ENCODE measurements around the gene HNRNPA2B1.
"Not testable (repeated sequence)": the region's sequence is repeated elsewhere in the genome, so short reads cannot be mapped to it uniquely, and the experiment has no call there.

HNRNPA2B1 gene

GRCh38 chr7:26176696-26177095, 23.9 kb downstream of the HNRNPA2B1 start:
- H3K9ac ChIP-seq (ENCODE audit: low read length); H3K56ac ChIP-seq (ENCODE audit: low read length); H3K27me3 ChIP-seq (ENCODE audit: insufficient read depth, low read length, poor library complexity); H3K4me3 ChIP-seq (ENCODE audit: low read length); H3K79me1 ChIP-seq (ENCODE audit: low read length); H2AK5ac ChIP-seq (ENCODE audit: low read length); H3K4me1 ChIP-seq (ENCODE audit: control insufficient read depth, low read depth, low read length); DNase-seq; H2BK15ac ChIP-seq (replicated peaks; ENCODE audit: low read depth); H3K27ac ChIP-seq (ENCODE audit: low read depth, low read length); H2BK5ac ChIP-seq (ENCODE audit: low read length); H3K18ac ChIP-seq (ENCODE audit: low read length); H3K36me3 ChIP-seq (ENCODE audit: control insufficient read depth, insufficient read depth, low read length); H3K23ac ChIP-seq (ENCODE audit: low read length); H2BK120ac ChIP-seq (ENCODE audit: low read depth, low read length); H3K4me2 ChIP-seq (ENCODE audit: low read length); H4K5ac ChIP-seq (ENCODE audit: low read length); H4K8ac ChIP-seq (ENCODE audit: low read depth, low read length); H3K4ac ChIP-seq (ENCODE audit: low read depth, low read length): not testable (repeated sequence)
- H3K79me2 ChIP-seq (ENCODE audit: control insufficient read depth, insufficient read depth, low read length), result peaks cover 11% of the 10 kb centered on the region
- WGBS (ENCODE audit: extremely low coverage, insufficient coverage, low lambda C conversion rate), result no CpG with 5 or more reads among the region's 26 CpGs

DNA sequence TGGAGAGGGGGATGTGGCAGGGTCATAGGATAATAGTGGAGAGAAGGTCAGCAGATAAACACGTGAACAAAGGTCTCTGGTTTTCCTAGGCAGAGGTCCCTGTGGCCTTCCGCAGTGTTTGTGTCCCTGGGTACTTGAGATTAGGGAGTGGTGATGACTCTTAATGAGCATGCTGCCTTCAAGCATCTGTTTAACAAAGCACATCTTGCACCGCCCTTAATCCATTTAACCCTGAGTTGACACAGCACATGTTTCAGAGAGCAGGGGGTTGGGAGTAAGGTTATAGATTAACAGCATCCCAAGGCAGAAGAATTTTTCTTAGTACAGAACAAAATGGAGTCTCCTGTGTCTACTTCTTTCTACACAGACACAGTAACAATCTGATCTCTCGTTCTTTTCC, 24.6 kb downstream of the HNRNPA2B1 start:
- H3K18ac ChIP-seq (ENCODE audit: low read length); H3K56ac ChIP-seq (ENCODE audit: low read length); H2BK5ac ChIP-seq (ENCODE audit: low read length); H3K4me2 ChIP-seq (ENCODE audit: low read length); H2BK15ac ChIP-seq (replicated peaks; ENCODE audit: low read depth); H3K36me3 ChIP-seq (ENCODE audit: control insufficient read depth, insufficient read depth, low read length); H3K27me3 ChIP-seq (ENCODE audit: insufficient read depth, low read length, poor library complexity); H3K79me1 ChIP-seq (ENCODE audit: low read length); DNase-seq; H4K8ac ChIP-seq (ENCODE audit: low read depth, low read length); H2AK5ac ChIP-seq (ENCODE audit: low read length); H3K9ac ChIP-seq (ENCODE audit: low read length); H3K27ac ChIP-seq (ENCODE audit: low read depth, low read length); H3K23ac ChIP-seq (ENCODE audit: low read length); H3K4ac ChIP-seq (ENCODE audit: low read depth, low read length); H3K4me3 ChIP-seq (ENCODE audit: low read length); H3K4me1 ChIP-seq (ENCODE audit: control insufficient read depth, low read depth, low read length); H4K5ac ChIP-seq (ENCODE audit: low read length); H2BK120ac ChIP-seq (ENCODE audit: low read depth, low read length): not testable (repeated sequence)
- peaks cover 15% of the 10 kb centered on the region for H3K79me2 ChIP-seq (ENCODE audit: control insufficient read depth, insufficient read depth, low read length)
- WGBS (ENCODE audit: extremely low coverage, insufficient coverage, low lambda C conversion rate), result no CpG with 5 or more reads among the region's 4 CpGs

GRCh38 chr7:26172048-26172447, 28.5 kb downstream of the HNRNPA2B1 start:
- no peaks in the 10 kb centered on the region for H3K4me1 ChIP-seq (ENCODE audit: control insufficient read depth, low read depth, low read length)
- H3K79me1 ChIP-seq (ENCODE audit: low read length), result peaks cover 2% of the 10 kb centered on the region
- no peak overlapping the region for H4K5ac ChIP-seq (ENCODE audit: low read length)
- no peak overlapping the region for H3K4me2 ChIP-seq (ENCODE audit: low read length)
- no CpG with 5 or more reads among the region's 1 CpG for WGBS (ENCODE audit: extremely low coverage, insufficient coverage, low lambda C conversion rate)
- H2BK120ac ChIP-seq (ENCODE audit: low read depth, low read length), result no peak overlapping the region
- DNase-seq, result no peak
- H3K27me3 ChIP-seq (ENCODE audit: insufficient read depth, low read length, poor library complexity), result no peaks in the 10 kb centered on the region
- H3K56ac ChIP-seq (ENCODE audit: low read length), result no peak overlapping the region
- H3K36me3 ChIP-seq (ENCODE audit: control insufficient read depth, insufficient read depth, low read length), result no peaks in the 10 kb centered on the region
- no peak overlapping the region for H2BK15ac ChIP-seq (replicated peaks; ENCODE audit: low read depth)
- H3K23ac ChIP-seq (ENCODE audit: low read length), result no peak overlapping the region
- peaks cover 36% of the 10 kb centered on the region for H3K79me2 ChIP-seq (ENCODE audit: control insufficient read depth, insufficient read depth, low read length)
- H3K4ac ChIP-seq (ENCODE audit: low read depth, low read length), result no peak overlapping the region
- no peak overlapping the region for H2AK5ac ChIP-seq (ENCODE audit: low read length)
- H3K27ac ChIP-seq (ENCODE audit: low read depth, low read length), result no peak overlapping the region
- no peak overlapping the region for H3K4me3 ChIP-seq (ENCODE audit: low read length)
- H3K18ac ChIP-seq (ENCODE audit: low read length), result no peak overlapping the region
- no peak overlapping the region for H3K9ac ChIP-seq (ENCODE audit: low read length)
- no peak overlapping the region for H2BK5ac ChIP-seq (ENCODE audit: low read length)
- H4K8ac ChIP-seq (ENCODE audit: low read depth, low read length), result no peak overlapping the region

DNA sequence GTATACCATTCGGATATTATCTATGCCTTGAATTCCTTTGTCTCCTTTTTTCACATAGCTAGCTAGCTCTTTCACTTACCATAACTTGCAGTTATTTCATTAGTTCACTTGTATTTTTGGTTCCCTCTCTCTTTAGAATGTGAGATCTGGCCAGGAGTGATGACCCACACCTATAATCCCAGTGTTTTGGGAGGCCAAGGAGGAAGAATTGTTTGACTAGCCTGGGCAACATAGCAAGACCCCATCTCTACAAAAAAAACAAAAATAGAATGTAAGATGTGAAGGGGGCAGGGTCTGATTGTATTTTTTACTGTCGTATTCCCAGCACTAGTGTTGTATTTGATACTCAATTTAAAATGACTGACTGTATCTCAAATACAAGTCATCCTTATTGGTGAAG, 28.9 kb downstream of the HNRNPA2B1 start:
- no peak overlapping the region for H3K4me3 ChIP-seq (ENCODE audit: low read length)
- H3K4me1 ChIP-seq (ENCODE audit: control insufficient read depth, low read depth, low read length), result peaks cover under 1% of the 10 kb centered on the region
- no peak overlapping the region for H2AK5ac ChIP-seq (ENCODE audit: low read length)
- no peak overlapping the region for H2BK5ac ChIP-seq (ENCODE audit: low read length)
- no peak overlapping the region for H3K4ac ChIP-seq (ENCODE audit: low read depth, low read length)
- no peak overlapping the region for H3K27ac ChIP-seq (ENCODE audit: low read depth, low read length)
- no peak overlapping the region for H3K23ac ChIP-seq (ENCODE audit: low read length)
- H2BK15ac ChIP-seq (replicated peaks; ENCODE audit: low read depth), result no peak overlapping the region
- H3K56ac ChIP-seq (ENCODE audit: low read length), result no peak overlapping the region
- H2BK120ac ChIP-seq (ENCODE audit: low read depth, low read length), result no peak overlapping the region
- H3K18ac ChIP-seq (ENCODE audit: low read length), result no peak overlapping the region
- H3K36me3 ChIP-seq (ENCODE audit: control insufficient read depth, insufficient read depth, low read length), result no peaks in the 10 kb centered on the region
- DNase-seq, result no peak
- no peaks in the 10 kb centered on the region for H3K27me3 ChIP-seq (ENCODE audit: insufficient read depth, low read length, poor library complexity)
- no CpG with 5 or more reads among the region's 2 CpGs for WGBS (ENCODE audit: extremely low coverage, insufficient coverage, low lambda C conversion rate)
- peaks cover 4% of the 10 kb centered on the region for H3K79me1 ChIP-seq (ENCODE audit: low read length)
- no peak overlapping the region for H3K9ac ChIP-seq (ENCODE audit: low read length)
- no peak overlapping the region for H3K4me2 ChIP-seq (ENCODE audit: low read length)
- H4K8ac ChIP-seq (ENCODE audit: low read depth, low read length), result no peak overlapping the region
- H4K5ac ChIP-seq (ENCODE audit: low read length), result no peak overlapping the region
- H3K79me2 ChIP-seq (ENCODE audit: control insufficient read depth, insufficient read depth, low read length), result peaks cover 40% of the 10 kb centered on the region

GRCh38 chr7:26170663-26171062, 29.9 kb downstream of the HNRNPA2B1 start:
- H2BK5ac ChIP-seq (ENCODE audit: low read length), result no peak overlapping the region
- no peak for DNase-seq
- WGBS (ENCODE audit: extremely low coverage, insufficient coverage, low lambda C conversion rate), result no CpG with 5 or more reads among the region's 1 CpG

DNA sequence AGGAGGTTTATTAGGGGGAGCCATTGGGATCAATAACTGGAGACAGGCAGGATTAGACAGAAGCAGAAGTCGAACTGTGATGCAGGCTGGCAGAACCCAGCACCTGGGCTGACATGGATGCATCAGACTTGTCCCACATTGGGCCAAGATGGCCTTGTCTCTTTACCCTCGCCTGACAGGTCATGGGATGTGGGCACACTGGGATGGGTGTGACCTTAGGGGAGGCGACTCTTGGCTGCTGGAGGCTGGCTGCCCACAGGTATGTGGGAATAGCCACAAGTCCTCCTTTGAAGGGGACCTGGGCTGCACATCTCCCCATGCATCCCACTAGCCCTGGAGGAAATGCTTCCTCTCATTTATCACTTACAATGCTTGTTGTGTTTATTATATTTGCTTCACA, 31.3 kb downstream of the HNRNPA2B1 start:
- H3K36me3 ChIP-seq (ENCODE audit: control insufficient read depth, insufficient read depth, low read length), result no peaks in the 10 kb centered on the region
- no peak overlapping the region for H4K8ac ChIP-seq (ENCODE audit: low read depth, low read length)
- no peak overlapping the region for H3K56ac ChIP-seq (ENCODE audit: low read length)
- H3K23ac ChIP-seq (ENCODE audit: low read length), result no peak overlapping the region
- H3K18ac ChIP-seq (ENCODE audit: low read length), result no peak overlapping the region
- H3K4ac ChIP-seq (ENCODE audit: low read depth, low read length), result no peak overlapping the region
- H3K27ac ChIP-seq (ENCODE audit: low read depth, low read length), result no peak overlapping the region
- H2BK15ac ChIP-seq (replicated peaks; ENCODE audit: low read depth), result no peak overlapping the region
- no peak overlapping the region for H2BK120ac ChIP-seq (ENCODE audit: low read depth, low read length)
- H2AK5ac ChIP-seq (ENCODE audit: low read length), result no peak overlapping the region
- peaks cover 6% of the 10 kb centered on the region for H3K79me1 ChIP-seq (ENCODE audit: low read length)
- H3K79me2 ChIP-seq (ENCODE audit: control insufficient read depth, insufficient read depth, low read length), result peaks cover 47% of the 10 kb centered on the region
- peaks cover 5% of the 10 kb centered on the region for H3K4me1 ChIP-seq (ENCODE audit: control insufficient read depth, low read depth, low read length)
- H4K5ac ChIP-seq (ENCODE audit: low read length), result no peak overlapping the region
- no peak overlapping the region for H2BK5ac ChIP-seq (ENCODE audit: low read length)
- H3K4me2 ChIP-seq (ENCODE audit: low read length), result no peak overlapping the region
- no peaks in the 10 kb centered on the region for H3K27me3 ChIP-seq (ENCODE audit: insufficient read depth, low read length, poor library complexity)
- H3K4me3 ChIP-seq (ENCODE audit: low read length), result no peak overlapping the region
- no peak overlapping the region for H3K9ac ChIP-seq (ENCODE audit: low read length)
- DNase-seq, result no peak
- WGBS (ENCODE audit: extremely low coverage, insufficient coverage, low lambda C conversion rate), result no CpG with 5 or more reads among the region's 3 CpGs

More at GRCh38 chr7:26170663-26171062, 29.9 kb downstream of the HNRNPA2B1 start:
- H2AK5ac ChIP-seq (ENCODE audit: low read length), result no peak overlapping the region
- H3K18ac ChIP-seq (ENCODE audit: low read length), result no peak overlapping the region
- H4K8ac ChIP-seq (ENCODE audit: low read depth, low read length), result no peak overlapping the region
- H3K27ac ChIP-seq (ENCODE audit: low read depth, low read length), result no peak overlapping the region
- no peak overlapping the region for H3K4me3 ChIP-seq (ENCODE audit: low read length)
- peaks cover 6% of the 10 kb centered on the region for H3K79me1 ChIP-seq (ENCODE audit: low read length)
- no peaks in the 10 kb centered on the region for H3K27me3 ChIP-seq (ENCODE audit: insufficient read depth, low read length, poor library complexity)
- H3K4ac ChIP-seq (ENCODE audit: low read depth, low read length), result no peak overlapping the region
- H3K36me3 ChIP-seq (ENCODE audit: control insufficient read depth, insufficient read depth, low read length), result no peaks in the 10 kb centered on the region
- no peak overlapping the region for H2BK120ac ChIP-seq (ENCODE audit: low read depth, low read length)
- H3K23ac ChIP-seq (ENCODE audit: low read length), result no peak overlapping the region
- peaks cover 48% of the 10 kb centered on the region for H3K79me2 ChIP-seq (ENCODE audit: control insufficient read depth, insufficient read depth, low read length)
- H3K9ac ChIP-seq (ENCODE audit: low read length), result no peak overlapping the region
- H3K4me2 ChIP-seq (ENCODE audit: low read length), result no peak overlapping the region
- H3K56ac ChIP-seq (ENCODE audit: low read length), result no peak overlapping the region
- peaks cover 5% of the 10 kb centered on the region for H3K4me1 ChIP-seq (ENCODE audit: control insufficient read depth, low read depth, low read length)
- no peak overlapping the region for H2BK15ac ChIP-seq (replicated peaks; ENCODE audit: low read depth)
- H4K5ac ChIP-seq (ENCODE audit: low read length), result no peak overlapping the region
